Endothelial cell of hepatic sinusoid (primary cell): ENCODE data around the gene CLCN4.

Experiments used
- in situ Hi-C: cut with HindIII; loops from 2 replicates; pipeline ENCODE4 v1.10.0; 2017; ENCODE audit warnings: low sequenced_read_pairs

The CLCN4 gene

DNA sequence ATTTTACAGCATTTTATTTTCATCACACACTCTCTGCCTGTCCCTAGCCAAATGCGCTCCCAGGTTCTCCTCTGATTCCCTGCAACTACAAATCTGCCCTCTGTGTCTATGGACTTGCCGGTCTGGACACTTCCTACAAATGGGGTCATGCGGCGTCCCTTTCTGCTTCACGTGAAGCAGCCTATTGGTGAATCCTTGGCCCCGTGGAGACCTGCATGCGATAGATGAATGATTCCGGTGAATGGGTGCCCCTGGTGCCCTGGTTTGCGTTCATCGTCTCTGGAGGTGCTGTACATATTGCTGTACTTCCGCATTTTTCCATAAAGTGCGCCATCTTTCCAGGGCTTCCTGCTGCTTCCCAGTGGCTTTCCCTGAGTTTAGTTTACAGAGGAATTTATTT, 27.5 kb upstream of the CLCN4 start:
- in situ Hi-C loops, result no loop called here

DNA sequence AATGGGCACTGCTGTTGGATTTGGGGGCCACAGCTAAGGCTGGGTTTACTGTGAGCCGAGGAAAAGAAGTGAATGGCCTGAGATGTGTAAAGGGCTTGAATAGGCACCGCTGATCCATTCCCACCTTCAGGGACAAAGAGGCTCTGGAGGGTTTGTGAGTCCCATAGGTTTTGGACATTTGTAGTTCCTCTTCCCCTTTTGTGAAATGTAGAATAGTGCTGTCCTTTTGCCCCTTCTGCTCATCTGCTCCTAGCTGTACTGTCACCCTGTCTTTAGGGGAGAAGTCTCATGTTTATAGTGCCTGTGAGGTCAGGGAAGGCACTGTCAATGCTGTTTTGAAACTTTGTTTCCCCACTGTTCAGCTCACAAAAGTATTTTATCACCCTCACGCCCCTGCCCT, 26.4 kb upstream of the CLCN4 start:
- in situ Hi-C loops, result no loop called here

GRCh38 chrX:10133980-10134676, 22.6 kb upstream of the CLCN4 start:
- in situ Hi-C loops, result no loop called here

DNA sequence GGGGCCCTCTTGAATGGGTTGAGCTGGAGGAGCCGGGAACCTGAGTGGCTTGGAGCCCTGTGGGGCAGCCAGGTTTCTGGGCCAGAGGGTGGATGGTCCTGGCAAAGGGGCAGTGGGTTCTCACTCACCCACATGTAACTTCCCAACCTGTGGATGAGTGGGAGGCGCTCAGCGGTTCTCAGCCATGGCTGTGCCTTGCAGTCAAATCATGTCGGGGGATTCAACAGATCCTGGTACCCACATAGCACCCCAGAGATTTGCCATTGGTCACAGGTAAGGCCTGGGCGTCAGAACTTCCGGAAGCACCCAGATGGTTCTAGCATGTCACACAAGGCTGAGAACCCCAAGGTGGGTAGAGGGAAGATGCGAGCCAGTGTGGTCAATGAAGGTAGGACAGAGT, 21.9 kb upstream of the CLCN4 start:
- in situ Hi-C loops, result no loop called here

GRCh38 chrX:10135561-10136399, 21.0 kb upstream of the CLCN4 start:
- in situ Hi-C loops, result no loop called here

GRCh38 chrX:10138726-10139125, 18.0 kb upstream of the CLCN4 start:
- in situ Hi-C loops, result no loop called here

GRCh38 chrX:10140264-10140663, 16.5 kb upstream of the CLCN4 start:
- in situ Hi-C loops, result no loop called here

GRCh38 chrX:10142041-10142599, 14.7 kb upstream of the CLCN4 start:
- in situ Hi-C loops, result no loop called here

GRCh38 chrX:10143071-10143983, 13.4 kb upstream of the CLCN4 start:
- in situ Hi-C loops, result no loop called here

DNA sequence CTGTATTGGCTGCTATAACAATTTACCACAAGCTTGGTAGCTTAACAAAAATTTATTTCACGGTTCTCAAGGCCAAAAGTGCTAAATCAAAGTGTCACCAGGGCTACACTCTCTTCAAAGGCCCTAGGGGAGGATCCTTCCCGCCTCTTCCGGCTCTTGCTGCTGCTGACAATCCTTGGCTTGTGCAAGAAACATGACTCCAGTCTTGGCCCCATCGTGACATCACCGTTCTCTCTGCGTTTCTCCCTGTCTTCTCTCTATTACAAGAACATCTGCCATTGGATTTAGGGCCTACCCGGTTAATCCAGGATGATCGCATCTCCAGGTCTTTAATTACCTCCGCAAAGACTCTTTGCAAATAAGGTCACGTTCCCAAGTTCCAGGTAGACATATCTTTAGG, 10.4 kb upstream of the CLCN4 start:
- in situ Hi-C loops, result no loop called here

DNA sequence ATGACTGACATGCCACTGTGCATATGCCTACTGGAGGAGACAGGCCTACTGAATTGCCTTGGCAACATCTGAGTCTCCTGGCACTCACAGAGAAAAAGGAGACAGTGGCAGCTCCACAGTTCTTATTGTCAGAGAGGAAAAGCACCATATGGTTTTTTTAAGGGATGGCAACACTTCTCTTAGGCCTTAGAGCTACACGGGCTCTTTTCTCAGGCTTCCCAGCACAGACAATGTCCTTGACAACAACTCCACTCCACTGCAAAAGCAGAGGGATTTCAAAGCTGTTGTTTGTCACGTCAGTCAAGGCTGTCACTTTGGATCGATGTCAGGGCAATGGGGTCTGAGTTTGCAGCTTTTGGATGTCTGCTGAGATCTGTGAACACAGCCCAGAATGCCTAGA, 4.7 kb upstream of the CLCN4 start:
- in situ Hi-C loops, result no loop called here

- in situ Hi-C loops, result no loop called here
Measured at GRCh38 chrX:10155137-10155536, 1.6 kb upstream of the CLCN4 start.

DNA sequence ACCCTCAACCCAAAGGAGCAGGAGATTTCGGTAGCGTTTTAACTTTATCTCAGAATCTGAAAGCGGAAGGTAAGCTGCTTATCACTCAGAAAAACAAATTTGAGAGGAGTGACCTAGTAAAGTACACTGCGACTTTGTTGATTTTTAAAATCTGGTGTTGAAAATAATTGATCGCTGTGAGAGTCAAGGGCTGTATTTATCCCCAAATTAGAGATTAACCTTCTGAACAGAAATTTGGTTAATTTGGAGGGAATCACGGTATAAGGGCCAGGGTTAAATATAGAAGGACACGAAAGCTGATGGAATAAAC, 212 bp downstream of the CLCN4 start:
- in situ Hi-C loops, result no loop called here

GRCh38 chrX:10157543-10157942, 768 bp downstream of the CLCN4 start:
- in situ Hi-C loops, result no loop called here

GRCh38 chrX:10158279-10159144, 1.7 kb downstream of the CLCN4 start:
- in situ Hi-C loops, result no loop called here

- in situ Hi-C loops, result no loop called here
Measured at GRCh38 chrX:10159145-10159468, 2.3 kb downstream of the CLCN4 start.

DNA sequence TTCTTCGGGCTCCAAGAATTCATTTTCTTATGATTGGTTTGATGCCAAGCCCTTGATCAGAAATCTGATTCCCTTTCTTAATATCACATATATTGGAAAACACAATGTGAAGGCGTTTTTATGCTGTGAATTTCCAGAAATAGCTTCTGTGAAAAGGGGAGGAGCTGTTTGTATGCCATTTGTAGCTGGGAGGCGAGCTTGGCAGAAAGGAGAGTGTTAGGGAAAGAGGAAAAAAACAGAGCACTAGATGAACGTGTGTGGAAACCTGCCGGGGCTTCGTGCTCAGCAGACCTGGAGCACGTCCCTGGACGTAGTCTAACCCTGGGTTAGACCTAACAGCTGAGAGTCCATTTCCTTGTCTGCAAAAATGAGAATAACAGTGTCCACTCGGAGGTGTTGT, 3.4 kb downstream of the CLCN4 start:
- in situ Hi-C loops, result no loop called here

DNA sequence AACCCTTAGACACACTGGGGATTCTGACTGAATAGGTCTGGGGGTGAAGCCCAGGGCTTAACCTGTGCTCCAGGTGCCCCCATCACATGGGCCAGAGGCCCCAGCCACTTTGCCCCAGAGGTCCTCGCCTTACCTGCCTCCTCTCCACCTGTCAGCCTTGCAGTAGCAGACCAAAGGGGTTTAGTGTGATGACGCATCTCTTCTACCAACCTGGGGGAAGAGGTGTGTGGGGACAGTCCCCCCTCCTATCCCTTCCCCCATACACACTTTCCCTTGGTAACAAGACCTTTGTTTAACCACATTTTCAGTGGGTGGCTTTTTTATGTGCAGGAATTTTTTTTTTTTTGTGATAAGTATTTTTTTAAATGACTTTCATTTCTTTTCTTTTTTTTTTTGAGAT, 6.3 kb downstream of the CLCN4 start:
- in situ Hi-C loops, result no loop called here

DNA sequence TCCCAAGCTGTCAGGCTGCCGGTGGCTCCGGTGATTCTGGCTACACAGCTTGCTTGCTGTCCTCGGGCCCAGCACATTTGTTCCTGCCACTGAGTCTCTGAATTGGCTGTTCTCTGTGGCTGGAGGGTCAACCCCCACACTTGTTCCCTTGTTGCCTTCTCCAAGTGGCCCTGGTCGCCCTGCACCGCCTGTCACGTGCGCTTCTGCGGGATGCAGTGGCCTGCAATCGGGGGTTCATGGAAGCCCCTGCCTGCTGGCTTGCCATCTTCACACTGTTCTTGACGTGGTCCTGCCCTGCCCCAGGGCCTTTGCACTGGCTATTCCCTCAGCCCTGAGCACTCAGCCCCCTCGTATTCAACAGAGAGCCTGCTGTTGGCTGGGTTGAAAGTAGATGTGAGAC, 8.1 kb downstream of the CLCN4 start:
- in situ Hi-C loops, result no loop called here

DNA sequence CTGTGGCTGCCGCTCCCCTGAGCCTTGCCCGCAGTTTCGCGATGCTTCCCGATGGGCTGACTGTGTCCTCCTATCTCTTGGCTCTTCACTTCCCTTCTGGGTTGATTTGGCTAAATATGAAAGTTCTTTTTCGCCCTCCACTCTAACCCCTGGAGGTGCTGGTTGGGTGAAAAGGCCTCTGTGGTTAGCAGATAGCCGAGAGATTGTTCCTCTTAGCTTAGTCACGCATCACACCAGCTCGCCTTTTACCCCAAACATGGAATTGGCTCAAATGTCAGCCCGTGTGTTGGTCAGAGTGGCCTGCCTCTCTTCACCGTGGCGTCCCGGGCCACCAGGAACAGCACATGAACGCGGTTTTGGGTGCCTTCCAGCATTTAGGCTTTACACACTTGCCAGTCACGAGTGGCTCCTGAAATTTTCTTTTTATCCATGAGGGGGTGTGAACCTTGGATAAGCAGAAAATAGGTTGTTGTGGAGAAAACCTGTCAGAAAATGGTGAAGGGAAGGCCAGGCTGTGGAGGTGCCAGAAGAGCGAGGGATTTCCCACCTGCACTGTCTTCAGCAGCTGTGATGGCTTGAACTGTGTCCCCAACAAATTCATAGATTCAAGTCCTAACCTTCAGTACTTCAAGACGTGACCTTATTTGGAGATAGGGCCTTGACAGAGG, 8.9 kb downstream of the CLCN4 start:
- in situ Hi-C loops, result no loop called here
